ELR (cell line): Measurements from ENCODE around the gene SPG7.
"Not testable (repeated sequence)": the region's sequence is repeated elsewhere in the genome, so short reads cannot be mapped to it uniquely, and the experiment has no call there.

Experiments
- DNase-seq: peaks from one replicate; pipeline ENCODE4 v3.0.0-alpha.2; 2015; ENCODE audit warnings: low read depth

SPG7 gene

DNA sequence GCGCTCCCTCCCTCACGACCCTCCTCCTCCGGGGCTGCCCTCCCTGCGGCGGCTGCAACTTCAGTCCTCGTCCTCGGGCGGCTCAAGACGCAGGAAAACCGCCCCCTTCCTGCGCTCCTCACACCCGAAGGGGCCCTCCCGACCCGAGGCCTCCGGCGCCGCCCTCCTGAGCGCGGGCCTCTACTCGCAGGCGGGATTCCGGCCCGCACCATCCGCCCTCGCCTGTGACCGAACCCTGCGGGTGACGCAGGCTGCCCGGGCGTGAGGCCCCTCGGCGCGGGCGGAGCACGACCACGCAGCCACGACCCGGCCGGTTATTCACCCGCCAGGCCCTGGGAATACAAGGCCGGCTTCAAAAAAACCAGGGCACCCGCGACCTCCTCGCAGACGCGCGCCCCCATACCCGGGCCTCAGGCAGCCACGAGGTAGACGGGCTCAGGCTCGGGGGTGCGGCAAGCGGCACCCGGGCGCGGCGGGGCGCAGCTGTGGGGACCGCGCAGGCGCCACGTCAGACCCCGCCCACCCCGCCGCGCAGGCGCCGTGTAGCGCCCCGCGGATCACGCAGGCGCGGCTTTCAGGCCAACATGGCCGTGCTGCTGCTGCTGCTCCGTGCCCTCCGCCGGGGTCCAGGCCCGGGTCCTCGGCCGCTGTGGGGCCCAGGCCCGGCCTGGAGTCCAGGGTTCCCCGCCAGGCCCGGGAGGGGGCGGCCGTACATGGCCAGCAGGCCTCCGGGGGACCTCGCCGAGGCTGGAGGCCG, at the start of gene SPG7:
SPG7 (plus strand) TSS at position 570 of the 757 bp plus-strand sequence; CDS start at position 585, 15 bp downstream.
- peak; percentile 89 for DNase-seq

DNA sequence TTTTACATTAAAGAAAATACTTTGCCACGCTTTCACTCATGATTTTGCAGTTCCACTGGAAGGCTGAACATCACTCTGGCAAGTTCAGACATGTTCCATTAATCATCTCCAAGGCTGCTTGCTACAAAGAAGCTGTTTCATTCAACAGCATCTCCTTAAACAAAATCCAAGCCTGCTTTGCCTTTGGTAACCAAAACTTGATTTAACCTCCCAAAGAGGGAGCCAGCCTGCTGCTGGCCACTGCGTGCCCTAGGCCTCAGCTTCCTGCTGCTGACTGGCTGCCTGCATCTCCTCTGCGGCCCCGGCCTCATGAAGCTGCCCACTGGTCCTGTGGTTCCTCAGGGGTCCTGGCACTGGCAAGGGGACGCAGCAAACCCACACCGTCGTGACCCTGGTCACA, 49.7 kb upstream of the SPG7 start:
- no peak for DNase-seq

DNA sequence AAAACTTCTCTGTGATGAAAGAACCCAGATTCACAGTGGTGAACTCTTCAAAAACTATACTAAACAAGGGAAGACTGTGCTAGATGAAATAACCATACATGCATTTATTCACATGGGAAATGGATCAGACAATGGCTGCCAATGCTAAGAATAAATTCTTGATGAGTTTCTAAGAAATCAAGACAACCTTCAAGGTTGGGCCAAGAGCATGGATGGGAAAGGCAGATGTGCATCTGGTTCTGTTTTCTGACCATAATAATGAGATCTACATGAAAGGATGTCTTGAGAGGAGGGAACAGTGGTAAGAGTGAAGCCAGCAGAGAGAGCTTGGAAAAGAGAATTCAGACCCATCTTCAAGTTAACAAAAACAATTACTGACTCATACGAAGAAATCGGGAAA, 49.2 kb upstream of the SPG7 start:
- DNase-seq: no peak

DNA sequence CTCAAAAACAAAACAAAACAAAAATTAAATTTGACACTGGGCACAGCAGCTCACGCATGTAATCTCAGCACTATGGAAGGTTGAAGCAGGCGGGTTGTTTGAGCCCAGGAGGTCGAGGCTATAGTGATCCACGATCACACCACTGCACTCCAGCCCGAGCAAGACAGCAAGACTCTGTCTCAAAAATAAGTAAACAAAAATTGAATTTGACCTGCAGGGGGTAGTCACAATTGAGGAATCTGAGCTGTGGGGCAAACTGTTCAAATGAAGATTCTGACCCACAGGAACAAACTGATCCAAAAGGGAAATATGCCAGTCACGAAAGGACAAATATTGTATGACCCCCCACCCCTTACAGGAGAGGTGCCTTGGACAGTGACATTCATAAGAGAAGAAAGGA, 47.6 kb upstream of the SPG7 start:
- no peak for DNase-seq

DNA sequence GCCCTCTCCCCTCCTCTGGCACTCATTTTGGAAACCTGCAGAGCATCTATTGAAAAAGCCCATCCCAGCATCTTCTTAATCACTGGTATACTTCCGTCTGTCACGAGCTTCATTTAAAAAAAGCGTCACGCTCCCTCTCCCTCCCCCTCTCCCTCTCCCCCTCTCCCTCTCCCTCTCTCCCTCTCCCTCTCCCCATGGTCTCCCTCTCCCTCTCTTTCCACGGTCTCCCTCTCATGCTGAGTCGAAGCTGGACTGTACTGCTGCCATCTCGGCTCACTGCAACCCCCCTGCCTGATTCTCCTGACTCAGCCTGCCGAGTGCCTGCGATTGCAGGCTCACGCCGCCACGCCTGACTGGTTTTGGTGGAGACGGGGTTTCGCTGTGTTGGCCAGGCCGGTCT, 46.3 kb upstream of the SPG7 start:
- not testable (repeated sequence) for DNase-seq

DNA sequence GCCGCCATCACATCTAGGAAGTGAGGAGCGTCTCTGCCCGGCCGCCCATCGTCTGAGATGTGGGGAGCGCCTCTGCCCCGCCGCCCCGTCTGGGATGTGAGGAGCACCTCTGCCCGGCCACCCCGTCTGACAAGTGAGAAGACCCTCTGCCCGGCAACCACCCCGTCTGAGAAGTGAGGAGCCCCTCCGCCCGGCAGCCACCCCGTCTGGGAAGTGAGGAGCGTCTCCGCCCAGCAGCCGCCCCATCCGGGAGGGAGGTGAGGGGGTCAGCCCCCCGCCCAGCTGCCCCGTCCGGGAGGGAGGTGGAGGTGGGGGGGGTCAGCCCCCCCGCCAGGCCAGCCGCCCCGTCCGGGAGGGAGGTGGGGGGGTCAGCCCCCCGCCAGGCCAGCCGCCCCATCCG, 45.6 kb upstream of the SPG7 start:
- not testable (repeated sequence) for DNase-seq

DNA sequence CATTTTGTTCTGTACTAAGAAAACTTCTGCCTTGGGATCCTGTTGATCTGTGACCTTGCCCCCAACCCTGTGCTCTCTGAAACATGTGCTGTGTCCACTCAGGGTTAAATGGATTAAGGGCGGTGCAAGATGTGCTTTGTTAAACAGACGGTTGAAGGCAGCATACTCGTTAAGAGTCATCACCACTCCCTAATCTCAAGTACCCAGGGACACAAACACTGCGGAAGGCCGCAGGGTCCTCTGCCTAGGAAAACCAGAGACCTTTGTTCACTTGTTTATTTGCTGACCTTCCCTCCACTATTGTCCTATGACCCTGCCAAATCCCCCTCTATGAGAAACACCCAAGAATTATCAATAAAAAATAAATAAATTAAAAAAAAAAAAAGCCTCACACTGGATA, 44.9 kb upstream of the SPG7 start:
- not testable (repeated sequence) for DNase-seq

DNA sequence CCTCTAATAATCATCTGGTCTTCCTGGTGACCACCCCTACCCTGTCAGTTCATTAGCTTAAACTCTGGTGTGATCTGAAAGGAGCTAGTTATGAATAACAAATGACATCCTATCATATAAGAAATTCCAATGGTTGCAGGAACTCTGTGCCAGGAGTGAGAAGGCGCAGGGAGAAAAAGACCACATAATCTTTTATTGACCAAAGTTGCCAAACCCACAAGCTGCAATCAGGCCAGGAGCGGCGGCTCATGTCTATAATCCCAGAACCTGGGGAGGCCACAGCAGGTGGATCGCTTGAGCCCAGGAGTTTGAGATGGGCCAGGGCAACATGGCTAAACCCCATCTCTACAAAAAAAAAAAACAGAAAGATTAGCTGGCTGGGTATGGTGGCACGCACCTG, 41.3 kb upstream of the SPG7 start:
- DNase-seq: no peak

DNA sequence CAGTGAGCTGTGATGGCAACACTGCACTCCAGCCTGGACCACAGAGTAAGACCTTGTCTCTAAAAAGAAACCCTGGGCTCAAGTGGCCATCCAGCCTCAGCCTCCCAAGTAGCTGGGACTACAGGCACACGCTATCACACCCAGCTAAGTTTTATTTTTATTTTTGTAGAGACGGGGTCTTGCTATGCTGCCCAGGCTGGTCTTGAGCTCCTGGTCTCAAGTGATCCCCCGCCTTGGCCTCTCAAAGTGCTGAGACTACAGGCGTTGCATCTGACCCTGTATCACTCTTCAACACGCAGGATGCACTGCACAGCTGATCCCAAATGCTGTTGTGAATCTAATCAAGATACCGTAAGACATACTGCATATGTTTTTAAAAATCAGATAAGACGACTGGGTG, 40.8 kb upstream of the SPG7 start:
- DNase-seq: no peak

DNA sequence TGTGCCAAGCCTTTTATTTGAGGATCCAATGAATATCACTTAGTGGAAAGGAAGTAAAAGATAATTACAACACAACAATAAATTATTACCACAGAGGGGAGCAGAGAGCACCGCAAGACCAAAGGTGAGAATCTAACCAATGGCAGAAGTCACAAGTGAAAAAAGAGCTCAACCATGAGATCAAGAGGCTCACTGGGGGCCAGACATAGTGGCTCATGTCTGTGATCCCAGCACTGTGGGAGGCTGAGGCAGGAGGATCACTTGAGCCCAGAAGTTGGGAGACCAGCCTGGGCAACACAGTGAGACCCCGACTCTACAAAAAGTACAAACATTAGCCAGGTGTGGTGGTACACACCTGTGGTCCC, 35.5 kb upstream of the SPG7 start:
- no peak for DNase-seq

DNA sequence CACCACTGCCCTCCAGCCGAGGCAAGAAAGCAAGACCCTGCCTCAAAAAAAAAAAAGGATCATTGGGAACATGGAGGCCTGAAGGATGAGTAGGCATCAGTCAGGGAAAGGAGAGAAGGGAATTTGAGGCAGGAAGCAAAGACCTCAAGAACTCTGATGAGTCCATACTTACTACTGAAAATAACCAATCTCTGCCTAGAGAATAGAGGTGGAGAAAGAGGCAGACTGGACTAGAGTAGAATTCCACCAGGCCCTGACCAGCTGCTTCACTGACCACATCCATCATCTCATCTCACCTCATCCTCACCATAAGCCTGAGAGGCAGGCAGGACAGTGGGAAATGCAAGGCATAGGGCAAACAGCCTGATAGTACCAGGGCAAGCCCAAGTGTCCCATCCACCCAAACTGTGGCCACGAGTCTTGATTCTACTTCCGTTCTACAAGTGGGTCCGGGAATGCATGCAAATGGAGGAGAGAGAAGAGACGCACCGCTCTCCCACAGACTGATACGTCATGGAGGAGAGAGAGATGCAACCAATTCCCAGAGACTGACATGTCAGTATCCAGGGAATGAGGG, 35.0 kb upstream of the SPG7 start:
- peak; percentile 55 for DNase-seq

DNA sequence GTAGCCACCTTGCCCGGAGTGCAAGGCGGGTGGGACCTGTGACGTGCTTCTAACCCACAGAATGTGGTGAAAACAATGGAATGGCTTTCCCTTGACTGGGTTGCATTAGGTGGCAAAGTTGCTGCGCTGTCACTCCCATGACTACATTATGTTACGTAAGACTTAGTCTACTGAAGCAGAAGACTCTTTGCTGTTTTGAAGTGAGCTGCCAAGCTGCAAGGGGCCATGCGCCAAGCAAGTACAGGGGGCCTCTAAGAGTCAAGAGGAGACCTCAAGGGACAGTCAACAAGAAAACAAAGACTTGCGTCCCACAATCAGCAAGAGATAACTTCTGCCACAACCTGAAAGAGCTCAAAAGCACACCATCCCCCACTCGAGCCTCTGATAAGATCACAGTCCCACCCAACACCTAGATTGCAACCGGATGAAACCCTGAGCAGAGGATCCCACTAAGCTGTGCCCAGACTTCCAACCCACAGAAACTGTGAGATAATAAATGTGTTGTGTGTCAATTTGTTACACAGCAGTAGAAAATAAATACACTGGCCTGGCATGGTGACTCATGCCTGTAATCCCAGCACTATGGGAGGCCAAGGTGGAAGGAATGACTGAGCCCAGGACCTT, 34.3 kb upstream of the SPG7 start:
- peak; percentile 89 for DNase-seq

DNA sequence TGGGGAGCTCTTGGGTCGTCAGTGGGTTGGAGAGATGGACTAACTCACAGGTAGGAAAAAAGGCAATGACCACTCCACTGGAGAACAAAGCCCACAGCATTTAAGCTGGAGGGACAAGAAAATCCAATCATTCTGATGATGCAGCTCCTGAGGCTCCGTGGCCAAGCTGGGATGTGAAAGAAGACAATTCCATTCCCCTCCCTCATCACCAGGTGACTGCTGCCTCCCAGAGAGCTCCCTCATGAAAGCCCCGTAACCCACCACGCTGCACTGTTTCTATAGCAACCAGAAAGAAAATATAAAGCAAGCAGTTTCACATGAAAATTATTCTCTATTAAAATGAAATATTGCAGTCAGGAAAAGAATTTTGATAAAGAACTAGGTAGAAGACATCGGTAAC, 33.1 kb upstream of the SPG7 start:
- DNase-seq: no peak

DNA sequence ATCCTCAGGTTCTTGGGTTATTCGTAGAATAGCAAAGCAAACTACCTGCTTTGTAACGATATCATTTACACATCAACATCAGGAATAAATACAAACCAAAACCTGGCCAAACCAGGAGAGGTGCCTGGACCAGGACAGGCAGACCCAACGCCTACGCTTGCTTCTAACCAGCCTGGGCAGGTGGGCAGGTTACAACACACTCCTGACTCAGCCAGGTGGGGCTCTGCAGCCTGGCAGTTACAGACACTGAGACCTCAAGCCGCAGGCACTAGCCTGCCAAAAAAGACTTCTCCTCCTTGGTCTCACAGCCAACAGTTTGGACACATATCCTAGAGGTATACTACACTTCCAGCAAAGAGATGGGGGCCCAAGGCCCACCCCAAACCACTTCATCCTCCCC, 31.8 kb upstream of the SPG7 start:
- DNase-seq: no peak

DNA sequence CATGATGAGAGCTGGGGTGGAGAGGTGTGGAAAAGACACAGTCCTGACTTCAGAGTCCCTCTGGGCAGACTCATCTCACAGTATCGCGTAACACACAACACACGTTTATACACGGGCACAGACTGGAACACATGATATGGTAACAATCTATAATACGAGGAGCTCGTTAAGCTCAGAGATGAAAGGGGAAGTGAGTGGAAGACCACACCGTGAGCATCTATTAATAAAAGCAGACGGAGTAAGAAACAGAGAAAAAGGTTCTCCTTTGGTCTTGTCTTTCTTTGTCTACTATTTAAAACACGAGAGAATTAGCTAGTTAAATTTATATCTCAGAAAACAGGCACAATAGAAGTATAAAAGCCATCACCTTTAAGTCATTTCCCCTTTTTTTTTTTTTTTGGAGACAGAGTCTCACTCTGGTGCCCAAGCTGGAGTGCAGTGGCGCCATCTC, 31.4 kb upstream of the SPG7 start:
- DNase-seq: no peak

DNA sequence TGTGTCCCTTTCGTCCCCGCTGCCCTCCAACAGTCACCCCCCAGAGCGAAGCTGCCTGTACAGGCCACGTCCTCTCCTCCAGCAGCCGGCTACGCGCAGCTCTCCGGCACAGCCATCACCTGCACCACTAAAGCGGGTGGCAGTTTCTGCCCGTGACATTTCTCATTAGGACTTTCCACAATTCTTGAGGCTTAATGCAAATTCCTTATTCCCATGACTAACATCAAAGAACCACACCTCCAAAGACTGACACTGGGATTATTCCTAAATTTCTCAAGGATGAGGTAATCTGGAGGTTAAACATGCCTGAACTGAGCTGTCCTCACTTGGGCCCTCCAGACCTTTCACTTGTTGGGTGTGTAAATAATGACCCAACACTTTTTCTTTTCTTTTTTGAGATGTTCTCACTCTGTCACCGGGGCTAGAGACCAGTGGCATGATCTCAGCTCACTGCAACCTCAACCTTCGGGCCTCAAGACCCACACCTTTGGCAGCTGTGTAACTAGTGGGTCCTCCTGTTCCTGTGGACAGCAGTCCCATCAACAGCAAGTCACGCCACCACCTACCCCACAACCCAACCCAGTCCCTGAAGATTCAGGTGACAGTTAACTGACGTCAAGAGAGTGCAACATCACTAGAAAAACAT, 29.5 kb upstream of the SPG7 start:
- DNase-seq: peak; percentile 86

DNA sequence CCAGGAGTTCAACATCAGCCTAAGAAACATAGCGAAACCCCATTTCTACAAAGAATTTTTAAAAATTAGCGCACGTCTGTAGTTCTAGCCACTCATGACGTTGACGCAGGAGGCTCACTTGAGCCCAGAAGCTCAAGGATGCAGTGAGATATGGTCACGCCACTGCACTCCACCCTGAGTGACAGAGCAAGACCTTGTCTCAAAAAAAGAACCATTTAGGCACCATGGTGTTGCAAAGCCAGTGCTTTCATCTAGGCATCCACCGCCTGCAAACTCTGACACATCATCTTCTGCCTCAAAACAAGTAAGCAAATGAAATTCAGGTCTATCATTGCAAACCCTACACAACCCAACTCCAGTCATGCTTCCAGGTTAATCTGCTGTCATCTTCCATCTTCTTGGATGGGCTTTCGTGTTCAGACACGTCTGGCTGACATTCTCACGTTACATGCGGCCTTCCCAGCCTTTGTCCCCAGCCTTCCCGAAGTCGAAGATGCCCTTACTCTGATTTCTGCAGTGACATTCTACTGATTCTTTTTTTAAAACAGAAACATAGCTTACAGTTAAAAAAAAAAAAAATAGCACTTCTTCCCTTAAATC, 26.7 kb upstream of the SPG7 start:
- DNase-seq: no peak

DNA sequence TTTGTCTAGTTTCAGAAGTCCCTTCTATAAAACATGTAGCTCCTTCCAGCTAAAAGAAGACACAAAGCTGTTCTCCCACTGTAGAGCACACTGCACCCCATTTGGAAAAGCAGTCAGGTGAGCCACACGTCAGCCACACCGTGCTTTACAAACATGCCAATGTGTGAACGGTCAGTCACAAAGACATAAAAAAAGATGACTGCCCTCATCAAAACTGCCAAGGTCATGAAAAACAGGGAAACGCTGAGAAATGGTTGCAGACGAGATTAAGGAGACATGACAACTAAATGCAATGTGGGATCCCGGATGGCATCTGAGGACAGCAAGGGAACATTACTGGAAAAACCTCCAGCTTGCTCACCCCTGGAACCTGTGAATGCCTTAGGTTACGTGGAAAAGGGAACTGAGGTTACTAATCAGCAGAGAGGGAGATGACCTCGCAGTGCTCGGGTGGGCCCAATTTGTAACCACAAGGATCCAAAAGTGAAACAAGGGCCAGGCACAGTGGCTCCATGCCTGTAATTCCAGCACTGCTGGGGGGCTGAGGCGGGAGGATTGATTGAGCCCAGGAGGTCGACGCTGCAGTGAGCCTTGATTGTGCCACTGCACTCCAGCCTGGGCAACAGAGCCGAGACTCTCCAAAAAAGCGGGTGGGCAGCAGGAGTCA, 25.9 kb upstream of the SPG7 start:
- no peak for DNase-seq

DNA sequence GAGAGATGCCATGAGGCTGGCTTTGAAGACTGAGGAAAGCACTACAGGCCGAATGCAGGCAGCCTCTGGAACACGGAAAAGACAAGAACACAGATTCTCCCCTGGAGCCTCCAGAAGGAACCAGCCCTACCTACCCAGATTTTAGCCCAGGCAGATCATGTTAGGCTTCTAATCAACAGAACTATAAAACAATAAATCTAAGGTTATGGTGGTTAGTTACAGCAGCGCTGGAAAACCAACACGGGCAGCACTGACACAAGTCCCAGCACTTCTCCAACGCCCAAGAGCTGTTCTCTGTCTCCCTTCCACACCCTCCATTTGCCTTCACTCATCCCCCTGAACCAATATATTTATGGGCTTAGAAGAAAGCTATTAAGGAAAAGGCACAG, 25.4 kb upstream of the SPG7 start:
- DNase-seq: no peak

DNA sequence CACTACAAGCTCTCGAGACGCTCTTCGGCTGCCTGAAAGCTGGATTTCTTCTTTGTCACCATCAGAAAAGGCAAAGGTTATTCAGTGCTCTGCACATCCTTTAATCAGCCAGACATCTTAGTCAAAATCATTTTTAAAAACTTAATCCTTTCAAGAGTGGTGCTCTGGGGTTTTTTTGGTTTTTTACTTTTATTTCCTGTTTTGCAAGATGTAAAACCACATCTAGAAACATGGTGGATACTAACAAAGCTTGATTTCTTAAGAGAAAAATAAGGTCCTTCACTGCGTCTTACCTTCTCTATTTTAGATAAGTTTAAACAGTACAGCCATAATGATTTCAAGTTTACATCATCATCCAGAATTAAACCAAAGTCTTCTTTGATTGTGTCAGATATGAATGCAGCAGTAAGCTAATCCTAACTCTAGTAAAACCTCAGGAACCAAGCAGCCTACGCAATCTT, 24.1 kb upstream of the SPG7 start:
- no peak for DNase-seq

DNA sequence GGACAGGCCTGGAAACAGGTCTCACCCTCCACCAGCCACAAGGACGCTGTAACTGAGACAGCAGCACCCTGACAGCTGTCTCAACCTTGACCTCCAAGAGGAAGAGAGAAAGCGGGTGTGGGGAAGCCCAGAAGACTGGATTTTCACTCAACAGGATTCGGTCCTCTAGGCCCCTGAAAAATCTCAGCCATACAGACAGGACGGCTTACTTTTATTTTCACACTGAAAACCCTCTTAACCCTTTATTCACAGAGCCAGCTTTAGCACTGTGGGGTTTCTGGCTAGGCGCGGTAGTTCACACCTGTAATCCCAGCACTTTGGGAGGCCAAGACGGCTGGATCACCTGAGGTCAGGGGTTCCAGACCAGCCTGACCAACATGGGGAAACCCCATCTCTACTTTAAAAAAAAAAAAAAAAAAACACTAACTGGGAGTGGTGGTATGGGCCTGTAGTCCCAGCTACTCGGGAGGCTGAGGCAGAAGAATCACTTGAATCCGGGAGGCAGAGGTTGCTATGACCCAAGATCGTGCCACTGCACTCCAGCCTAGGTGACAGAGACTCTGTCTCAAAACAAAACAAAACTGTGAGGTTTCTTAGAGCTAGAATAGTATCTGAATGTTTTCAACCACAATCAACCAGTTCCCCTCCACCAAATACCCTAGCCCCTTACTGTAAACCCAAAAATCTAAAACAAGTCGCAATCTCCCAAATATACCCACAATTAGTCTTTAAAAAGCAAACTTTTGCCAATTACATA, 23.1 kb upstream of the SPG7 start:
- DNase-seq: no peak
